ENCODE data around the gene PADI3. TPM values are rescaled to one million over a fixed set of nuclear protein-coding genes. Genes with fewer than 3 reads are reported as not detected.

The PADI3 gene
- total RNA-seq: under 0.01 TPM in 1 of 2 replicates, not detected in the other

DNA sequence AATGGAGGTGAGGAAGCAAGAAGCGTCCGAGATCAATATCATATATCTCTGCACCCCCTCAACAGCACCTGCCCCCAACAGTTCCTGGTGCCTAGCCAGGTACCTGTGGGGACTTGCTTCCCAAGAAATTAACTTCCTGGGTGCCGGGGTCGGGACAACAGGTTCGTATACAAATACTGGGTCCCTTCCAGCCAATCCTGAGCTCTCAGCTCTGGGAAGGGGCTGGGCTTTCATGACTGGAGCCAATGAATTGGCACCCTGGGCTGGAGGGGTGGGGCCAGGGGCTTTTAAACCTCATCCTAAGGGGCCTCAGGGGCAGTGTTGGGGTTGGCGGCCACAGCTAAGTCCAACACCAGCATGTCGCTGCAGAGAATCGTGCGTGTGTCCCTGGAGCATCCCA, at the start of gene PADI3:
PADI3 (plus strand) TSS at position 318 of the 400 bp plus-strand sequence; CDS start at position 358, 40 bp downstream.
- no peak for DNase-seq (ENCODE audit: low read depth)
- TF ChIP-seq, protein P1, sequence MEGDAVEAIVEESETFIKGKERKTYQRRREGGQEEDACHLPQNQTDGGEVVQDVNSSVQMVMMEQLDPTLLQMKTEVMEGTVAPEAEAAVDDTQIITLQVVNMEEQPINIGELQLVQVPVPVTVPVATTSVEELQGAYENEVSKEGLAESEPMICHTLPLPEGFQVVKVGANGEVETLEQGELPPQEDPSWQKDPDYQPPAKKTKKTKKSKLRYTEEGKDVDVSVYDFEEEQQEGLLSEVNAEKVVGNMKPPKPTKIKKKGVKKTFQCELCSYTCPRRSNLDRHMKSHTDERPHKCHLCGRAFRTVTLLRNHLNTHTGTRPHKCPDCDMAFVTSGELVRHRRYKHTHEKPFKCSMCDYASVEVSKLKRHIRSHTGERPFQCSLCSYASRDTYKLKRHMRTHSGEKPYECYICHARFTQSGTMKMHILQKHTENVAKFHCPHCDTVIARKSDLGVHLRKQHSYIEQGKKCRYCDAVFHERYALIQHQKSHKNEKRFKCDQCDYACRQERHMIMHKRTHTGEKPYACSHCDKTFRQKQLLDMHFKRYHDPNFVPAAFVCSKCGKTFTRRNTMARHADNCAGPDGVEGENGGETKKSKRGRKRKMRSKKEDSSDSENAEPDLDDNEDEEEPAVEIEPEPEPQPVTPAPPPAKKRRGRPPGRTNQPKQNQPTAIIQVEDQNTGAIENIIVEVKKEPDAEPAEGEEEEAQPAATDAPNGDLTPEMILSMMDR (IDR thresholded peaks at IDR 0.05; ENCODE audit: insufficient read depth, low read depth, low read length): no peak
- no peak within 1 kb of the TSS for H3K4me3 ChIP-seq (ENCODE audit: low read depth, low read length)

DNA sequence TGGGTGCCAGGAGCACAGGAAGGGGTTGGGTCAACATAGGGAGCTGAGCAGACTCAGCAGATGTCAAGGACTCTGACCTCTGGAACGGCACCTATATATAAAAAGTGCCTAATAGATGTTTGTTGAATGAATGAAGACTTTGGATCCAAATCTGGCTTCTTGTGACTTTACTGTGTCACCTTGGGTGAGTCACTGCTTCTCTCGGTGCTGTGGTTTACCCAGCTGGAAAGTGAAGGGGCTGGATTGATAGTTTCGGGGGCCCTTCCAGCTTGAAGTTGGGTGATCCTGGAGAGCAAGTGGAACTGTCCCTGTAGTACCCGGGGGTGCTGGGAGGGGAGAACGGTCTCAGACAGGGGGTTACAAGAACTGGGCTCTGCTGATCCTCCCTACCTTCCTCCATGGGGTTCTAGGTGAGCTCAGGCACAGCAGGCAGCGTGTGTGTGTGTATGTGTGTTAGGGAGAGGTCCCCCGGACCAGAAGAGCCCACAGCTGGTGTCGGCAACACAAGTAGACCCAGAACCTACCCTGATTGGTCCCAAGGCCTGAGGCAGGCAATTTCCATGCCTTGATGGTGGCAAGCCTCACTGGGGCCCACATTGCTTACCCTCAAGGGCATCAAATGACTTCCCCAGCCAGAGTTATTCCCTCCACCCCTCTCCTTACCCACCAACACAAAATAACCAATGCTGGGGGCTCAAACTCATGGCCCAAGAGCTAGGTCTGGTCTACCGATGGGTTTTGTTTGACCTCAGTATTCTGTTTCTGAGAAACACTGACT, 49.4 kb upstream of the PADI3 start:
- TF ChIP-seq, protein P1 (IDR thresholded peaks at IDR 0.05; ENCODE audit: insufficient read depth, low read depth, low read length): no peak
- DNase-seq (ENCODE audit: low read depth): no peak
- no peak overlapping the region for H3K4me3 ChIP-seq (ENCODE audit: low read depth, low read length)

DNA sequence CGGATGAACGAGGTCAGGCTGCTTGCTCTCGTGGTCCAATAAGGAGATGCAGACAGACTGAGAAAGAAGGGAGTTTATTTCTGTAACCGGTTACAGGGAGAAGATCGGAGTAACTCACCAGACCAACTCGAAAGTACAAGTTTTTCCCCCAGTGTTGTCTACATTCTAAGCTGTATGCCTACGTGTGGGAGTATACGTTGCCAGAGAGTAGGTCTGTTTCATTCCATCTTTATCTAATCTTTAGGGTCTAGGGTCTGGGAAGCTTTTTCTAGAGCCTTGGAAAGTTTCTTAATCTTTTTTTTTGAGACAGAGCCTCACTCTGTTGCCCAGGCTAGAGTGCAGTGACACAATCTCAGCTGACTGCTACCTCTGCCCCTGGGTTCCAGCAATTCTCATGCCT, 48.7 kb upstream of the PADI3 start:
- TF ChIP-seq, protein P1 (IDR thresholded peaks at IDR 0.05; ENCODE audit: insufficient read depth, low read depth, low read length): no peak
- H3K4me3 ChIP-seq (ENCODE audit: low read depth, low read length): no peak overlapping the region
- peak; percentile 77 for DNase-seq (ENCODE audit: low read depth)

DNA sequence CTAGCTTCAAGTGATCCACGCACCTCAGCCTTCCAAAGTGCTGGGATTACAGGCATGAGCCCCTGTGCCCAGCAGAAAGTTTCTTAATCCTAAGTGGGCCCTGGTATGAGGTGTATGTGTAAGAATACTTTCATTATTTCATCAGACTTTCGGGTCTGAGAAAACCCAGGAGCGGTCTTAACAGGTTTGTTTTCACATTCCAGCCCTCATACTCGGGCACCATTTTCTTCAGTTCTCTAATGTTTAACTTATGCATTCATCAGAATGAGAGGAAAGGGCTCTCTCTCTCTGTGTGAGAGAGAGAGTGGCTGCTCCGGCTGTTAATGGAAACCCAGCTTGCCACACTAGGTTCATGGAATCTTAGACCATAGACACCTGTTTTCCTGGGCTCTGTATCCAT, 48.1 kb upstream of the PADI3 start:
- TF ChIP-seq, protein P1 (IDR thresholded peaks at IDR 0.05; ENCODE audit: insufficient read depth, low read depth, low read length): no peak
- H3K4me3 ChIP-seq (ENCODE audit: low read depth, low read length): no peak overlapping the region
- DNase-seq (ENCODE audit: low read depth): peak; percentile 31

- H3K4me3 ChIP-seq (ENCODE audit: low read depth, low read length): no peak overlapping the region
- TF ChIP-seq, protein P1 (IDR thresholded peaks at IDR 0.05; ENCODE audit: insufficient read depth, low read depth, low read length): no peak
- no peak for DNase-seq (ENCODE audit: low read depth)
Measured at GRCh38 chr1:17201201-17202021, 47.5 kb upstream of the PADI3 start.

DNA sequence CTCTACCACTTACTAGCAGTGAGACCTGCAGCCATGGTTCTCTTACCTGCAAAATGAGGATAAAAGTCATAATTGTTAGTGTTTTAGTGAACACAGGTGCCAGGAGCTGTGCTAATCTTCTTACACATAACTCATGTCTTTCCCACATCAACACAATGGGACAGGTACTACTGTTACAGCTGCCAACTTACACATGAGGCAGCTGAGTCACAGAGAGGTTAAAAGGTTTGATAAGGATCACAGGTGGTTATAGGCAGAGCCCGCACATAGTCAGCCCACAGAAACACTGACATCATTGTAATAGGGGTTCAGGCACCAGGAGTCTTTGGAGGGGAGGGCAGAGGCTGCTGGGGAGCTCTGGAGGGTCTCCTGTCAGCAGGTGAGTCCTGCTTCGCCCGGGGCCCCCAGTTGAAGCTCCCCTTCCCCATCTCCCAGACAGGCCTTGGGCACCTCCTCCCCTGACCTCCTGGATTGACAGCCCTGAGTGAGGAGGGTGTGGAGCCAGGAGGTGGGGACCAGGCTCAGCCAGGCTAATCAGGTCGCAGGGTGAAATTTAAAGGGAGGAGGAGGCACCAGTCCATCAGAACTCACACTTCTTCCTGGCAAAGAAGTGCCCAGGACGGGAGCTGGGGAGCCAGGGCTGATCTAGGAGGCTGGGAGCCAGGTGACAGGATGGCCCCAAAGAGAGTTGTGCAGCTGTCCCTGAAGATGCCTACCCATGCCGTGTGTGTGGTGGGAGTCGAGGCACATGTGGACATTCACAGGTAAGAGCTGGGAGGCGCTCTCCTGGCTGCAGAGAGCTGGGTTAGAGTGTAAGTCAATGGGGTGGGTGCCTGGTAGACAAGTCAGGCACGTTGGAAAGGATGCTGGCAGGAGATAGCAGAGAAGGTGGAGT, 44.1 kb upstream of the PADI3 start, which contains the start of gene PADI1:
PADI1 (plus strand) TSS at position 583 of the 895 bp plus-strand sequence; CDS start at position 673, 90 bp downstream.
- DNase-seq (ENCODE audit: low read depth): no peak
- TF ChIP-seq, protein P1 (IDR thresholded peaks at IDR 0.05; ENCODE audit: insufficient read depth, low read depth, low read length): no peak
- no peak within 1 kb of the TSS for H3K4me3 ChIP-seq (ENCODE audit: low read depth, low read length)

Measured in fibroblast of villous mesenchyme (primary cell).